CD14-positive monocyte (primary cell): Measurements from ENCODE around the gene TNFRSF1A. TPM values are rescaled to one million over a fixed set of nuclear protein-coding genes. Genes with fewer than 3 reads are reported as not detected.
A peak's percentile ranks its signal among the peaks of the same experiment; 100 is the strongest.

Experiments used
- DNase-seq, 3 donors: peaks; one replicate each; pipeline ENCODE4 v3.0.0-alpha.2; 2011 to 2022
- H2AFZ ChIP-seq: 2 replicates; pipeline ENCODE4 v1.6.0; 2012; ENCODE audit warnings: mild to moderate bottlenecking, low read depth, low read length, inconsistent platforms; ENCODE audit not compliant: insufficient read depth, poor library complexity, severe bottlenecking
- H3K27ac ChIP-seq, 2 donors: 1 replicate in 1 of 2; 2 replicates in 1 of 2; pipeline ENCODE4 v1.5.1; 2012 to 2013; ENCODE audit warnings: low read length in 2 of 2, control low read depth in 1 of 2, inconsistent platforms in 1 of 2, low read depth in 1 of 2, mild to moderate bottlenecking in 1 of 2
- H3K27me3 ChIP-seq, 2 donors: one replicate each; pipeline versions ENCODE4 v1.6.0 to v1.6.1; 2011 to 2013; ENCODE audit warnings: low read length in 2 of 2; ENCODE audit not compliant: control insufficient read depth in 2 of 2, insufficient read depth in 2 of 2
- H3K36me3 ChIP-seq, 2 donors: replicated peaks in 1 of 2; 1 replicate in 1 of 2; 2 replicates in 1 of 2; pipeline versions ENCODE4 v1.5.1 to v1.6.1; 2012 to 2013; ENCODE audit warnings: low read length in 2 of 2, control low read depth in 1 of 2, inconsistent platforms in 1 of 2, mild to moderate bottlenecking in 1 of 2; ENCODE audit not compliant: insufficient read depth in 2 of 2, control insufficient read depth in 1 of 2
- H3K4me1 ChIP-seq, 2 donors: 1 replicate in 1 of 2; 2 replicates in 1 of 2; pipeline versions ENCODE4 v1.5.1 to v1.6.1; 2012 to 2013; ENCODE audit warnings: low read length in 2 of 2, control low read depth in 1 of 2, inconsistent platforms in 1 of 2, mild to moderate bottlenecking in 1 of 2, moderate library complexity in 1 of 2; ENCODE audit not compliant: insufficient read depth in 2 of 2, control insufficient read depth in 1 of 2
- H3K4me2 ChIP-seq: replicated peaks from 2 replicates; pipeline ENCODE3; 2012; ENCODE audit warnings: low read length, moderate library complexity, mild to moderate bottlenecking; ENCODE audit not compliant: poor library complexity, severe bottlenecking; ENCODE audit errors: extremely low read depth
- H3K4me3 ChIP-seq, 3 experiments: fragments of 200-600 bp in 1 of 3; sonication (generic) in 1 of 3; replicated peaks in 1 of 3; 1 replicate in 2 of 3; 2 replicates in 1 of 3; pipeline ENCODE4 v1.5.1; 2011 to 2013; ENCODE audit warnings: low read length in 3 of 3, mild to moderate bottlenecking in 3 of 3, control low read depth in 2 of 3, low read depth in 2 of 3, inconsistent platforms in 1 of 3, moderate library complexity in 1 of 3
- H3K79me2 ChIP-seq: 2 replicates; pipeline ENCODE4 v1.6.0; 2012; ENCODE audit warnings: mild to moderate bottlenecking, control low read depth, inconsistent platforms, low read length, moderate library complexity; ENCODE audit not compliant: insufficient read depth
- H3K9ac ChIP-seq: 2 replicates; pipeline ENCODE4 v1.6.0; 2017; ENCODE audit warnings: low read length, mild to moderate bottlenecking; ENCODE audit not compliant: insufficient read depth, poor library complexity, severe bottlenecking
- H3K9me3 ChIP-seq, 2 donors: replicated peaks in 1 of 2; 1 replicate in 1 of 2; 2 replicates in 1 of 2; pipeline versions ENCODE4 v1.5.1 to v1.6.1; 2012 to 2013; ENCODE audit warnings: low read length in 2 of 2, control low read depth in 1 of 2; ENCODE audit not compliant: control insufficient read depth in 1 of 2, insufficient read depth in 1 of 2
- H4K20me1 ChIP-seq: 2 replicates; pipeline ENCODE4 v1.6.0; 2012; ENCODE audit warnings: mild to moderate bottlenecking, low read length, control low read depth, moderate library complexity; ENCODE audit not compliant: insufficient read depth
- H3K27ac Mint-ChIP-seq, 7 donors: one replicate each; pipeline ENCODE4 v1.8.0; 2020; ENCODE audit warnings: mild to moderate bottlenecking in 7 of 7, mixed read lengths in 7 of 7, moderate library complexity in 6 of 7, inconsistent platforms in 2 of 7
- H3K27me3 Mint-ChIP-seq, 3 donors: one replicate each; pipeline ENCODE4 v1.8.0; 2021 to 2022; ENCODE audit warnings: low read depth in 3 of 3, mild to moderate bottlenecking in 3 of 3, mixed read lengths in 3 of 3, moderate library complexity in 3 of 3, inconsistent platforms in 1 of 3
- H3K36me3 Mint-ChIP-seq, 2 donors: one replicate each; pipeline ENCODE4 v1.8.0; 2020; ENCODE audit warnings: mixed read lengths in 2 of 2, inconsistent platforms in 1 of 2, mild to moderate bottlenecking in 1 of 2
- H3K4me1 Mint-ChIP-seq: one replicate; pipeline ENCODE4 v1.8.0; 2020; ENCODE audit warnings: mild to moderate bottlenecking, mixed read lengths
- H3K4me3 Mint-ChIP-seq, 2 donors: one replicate each; pipeline ENCODE4 v1.8.0; 2020; ENCODE audit warnings: mild to moderate bottlenecking in 2 of 2, mixed read lengths in 2 of 2, moderate library complexity in 1 of 2
- H3K9me3 Mint-ChIP-seq, 7 donors: one replicate each; pipeline ENCODE4 v1.8.0; 2020 to 2022; ENCODE audit warnings: mixed read lengths in 7 of 7, mild to moderate bottlenecking in 6 of 7, moderate library complexity in 6 of 7, inconsistent platforms in 2 of 7
- WGBS: methylation state at CpG from one replicate; pipeline ENCODE4 v1.1.5; 2013; ENCODE audit warnings: missing lambda C conversion rate; ENCODE audit not compliant: insufficient coverage; 5-methylcytosine and 5-hydroxymethylcytosine counted together
- intact Hi-C, 2 donors: fragments of 100-400 bp; cut with micrococcal nuclease; formaldehyde crosslinking; loops; one replicate each; pipeline versions ENCODE4 v1.15.0 to v1.15.1; 2023
- polyA plus RNA-seq, 3 donors: library from polyadenylated mRNA; depleted of rRNA in 1 of 3; unstranded in 2 of 3; stranded (reverse) in 1 of 3; fragments of 300-500 nt in 2 of 3; fragments of >200 nt in 1 of 3; fragmentation: Illumina TruSeq in 2 of 3; gene quantifications; 1 replicate in 2 of 3; 2 replicates in 1 of 3; pipeline ENCODE4 v1.2.3, GENCODE V29; 2012 to 2021
- TF ChIP-seq, protein P1 (sequence below): fragments of 200-600 bp; IDR thresholded peaks from one replicate; pipeline ENCODE4 v1.8.0; 2022; ENCODE audit warnings: antibody characterized with exemption, mild to moderate bottlenecking

Gene TNFRSF1A
- polyA plus RNA-seq, 3 donors: 108 to 157 (median 152) TPM

DNA sequence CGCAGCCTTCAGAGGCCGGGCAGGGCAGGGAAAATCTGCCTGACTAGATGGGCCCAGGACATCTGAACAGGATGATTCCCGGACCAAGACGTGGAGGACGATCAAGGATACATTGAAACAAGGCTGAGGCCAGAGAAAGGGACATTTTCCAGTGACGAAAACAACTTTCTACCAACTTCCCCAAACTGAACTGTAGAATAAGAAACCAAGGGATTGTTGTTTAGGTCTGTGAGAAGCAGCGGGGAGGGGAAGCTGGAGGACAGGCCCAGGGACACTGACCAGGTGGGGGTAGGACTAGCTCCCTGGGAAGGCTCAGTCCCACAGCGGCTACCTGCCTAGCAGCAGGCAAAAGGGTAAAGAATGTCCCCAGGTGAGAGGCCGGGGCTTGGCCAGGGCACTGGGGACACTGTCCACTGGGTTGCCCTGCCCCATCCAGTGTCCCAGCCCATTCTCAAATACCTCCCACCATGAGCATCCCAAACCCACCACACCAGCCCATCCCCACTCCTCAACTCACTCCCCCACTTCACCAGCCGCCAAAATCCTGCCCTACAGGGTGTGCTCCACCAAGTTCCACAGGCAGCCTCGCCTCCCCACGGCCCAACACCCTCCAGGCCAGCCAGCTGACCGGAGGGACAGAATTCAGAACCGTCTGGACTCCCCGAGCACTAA, 995 bp downstream of the TNFRSF1A start:
- peaks cover 74 to 83% of the 10 kb centered on the region in 2 donors for H3K4me1 ChIP-seq
- H3K9ac ChIP-seq: peak overlapping the region; percentile 92
- no peaks in the 10 kb centered on the region for H3K27me3 ChIP-seq
- peak; percentile 63 to 81 (median 80) for DNase-seq
- no peak overlapping the region for H2AFZ ChIP-seq
- peak overlapping the region; percentile 90 to 93 for H3K27ac ChIP-seq
- H3K36me3 ChIP-seq: peaks cover 0 to 2% of the 10 kb centered on the region in 2 donors
- peaks cover 59% of the 10 kb centered on the region for H4K20me1 ChIP-seq
- Mint-ChIP-seq H3K9me3 (peaks cover 0 to 2% (median 0%) of the 10 kb centered on the region in 7 donors), H3K27ac (no peak overlapping the region), H3K4me1 (peaks cover 38% of the 10 kb centered on the region), H3K36me3 (peaks cover 4 to 5% of the 10 kb centered on the region in 2 donors), H3K4me3 (no peak overlapping the region), H3K27me3 (peaks cover 0 to 5% (median 0%) of the 10 kb centered on the region in 3 donors)
- 0% methylated on average over 12 of the region's 15 CpGs for WGBS
- H3K9me3 ChIP-seq: no peaks in the 10 kb centered on the region
- peak overlapping the region; percentile 74 to 95 (median 90) for H3K4me3 ChIP-seq
- H3K79me2 ChIP-seq: peaks cover 78% of the 10 kb centered on the region
- TF ChIP-seq, protein P1, sequence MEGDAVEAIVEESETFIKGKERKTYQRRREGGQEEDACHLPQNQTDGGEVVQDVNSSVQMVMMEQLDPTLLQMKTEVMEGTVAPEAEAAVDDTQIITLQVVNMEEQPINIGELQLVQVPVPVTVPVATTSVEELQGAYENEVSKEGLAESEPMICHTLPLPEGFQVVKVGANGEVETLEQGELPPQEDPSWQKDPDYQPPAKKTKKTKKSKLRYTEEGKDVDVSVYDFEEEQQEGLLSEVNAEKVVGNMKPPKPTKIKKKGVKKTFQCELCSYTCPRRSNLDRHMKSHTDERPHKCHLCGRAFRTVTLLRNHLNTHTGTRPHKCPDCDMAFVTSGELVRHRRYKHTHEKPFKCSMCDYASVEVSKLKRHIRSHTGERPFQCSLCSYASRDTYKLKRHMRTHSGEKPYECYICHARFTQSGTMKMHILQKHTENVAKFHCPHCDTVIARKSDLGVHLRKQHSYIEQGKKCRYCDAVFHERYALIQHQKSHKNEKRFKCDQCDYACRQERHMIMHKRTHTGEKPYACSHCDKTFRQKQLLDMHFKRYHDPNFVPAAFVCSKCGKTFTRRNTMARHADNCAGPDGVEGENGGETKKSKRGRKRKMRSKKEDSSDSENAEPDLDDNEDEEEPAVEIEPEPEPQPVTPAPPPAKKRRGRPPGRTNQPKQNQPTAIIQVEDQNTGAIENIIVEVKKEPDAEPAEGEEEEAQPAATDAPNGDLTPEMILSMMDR: no peak
- peak overlapping the region; percentile 98 for H3K4me2 ChIP-seq
- intact Hi-C loops: no loop called here

DNA sequence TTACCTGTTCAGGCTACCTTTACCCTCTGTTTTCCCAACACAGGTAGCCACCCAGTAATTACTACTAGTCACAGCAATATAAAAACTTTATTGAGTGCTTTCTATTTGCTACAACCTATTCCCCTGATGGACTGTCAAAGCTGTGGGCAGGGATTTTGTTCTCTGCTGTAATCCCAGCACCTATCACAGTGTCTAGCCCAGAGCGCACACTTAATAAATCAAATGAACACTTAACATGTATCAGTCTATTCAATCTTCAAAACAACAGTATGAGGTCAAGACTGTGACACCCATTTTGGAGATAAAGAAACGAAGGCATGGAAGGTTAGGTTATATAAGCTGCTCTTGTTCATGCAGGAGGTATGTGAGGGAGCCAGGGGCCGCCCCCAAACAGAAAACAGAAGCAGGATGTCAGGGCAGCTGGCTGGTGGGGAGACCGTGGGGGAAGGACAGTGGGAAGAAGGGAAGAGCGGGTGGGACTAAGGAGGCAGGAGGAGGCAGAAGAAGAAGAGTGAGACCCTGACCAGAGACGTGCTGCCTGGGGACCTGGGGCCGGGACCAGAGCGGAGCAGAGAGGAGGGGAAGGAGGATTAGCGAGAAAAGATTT, 1.7 kb downstream of the TNFRSF1A start:
- Histone ChIP-seq H4K20me1 (peaks cover 67% of the 10 kb centered on the region), H3K4me2 (peak overlapping the region; percentile 98), H3K4me1 (peaks cover 74 to 83% of the 10 kb centered on the region in 2 donors), H3K27me3 (no peaks in the 10 kb centered on the region), H3K9ac (peak overlapping the region; percentile 92), H2AFZ (no peak overlapping the region), H3K27ac (peak overlapping the region; percentile 90 to 93), H3K4me3 (peak overlapping the region; percentile 74 to 95 (median 90)), H3K79me2 (peaks cover 85% of the 10 kb centered on the region), H3K36me3 (peaks cover 1 to 3% of the 10 kb centered on the region in 2 donors), H3K9me3 (no peaks in the 10 kb centered on the region)
- TF ChIP-seq, protein P1: no peak
- DNase-seq: peak in 1 of 3 donors; percentile 33
- peaks cover 0 to 5% (median 0%) of the 10 kb centered on the region in 3 donors for H3K27me3 Mint-ChIP-seq
- intact Hi-C loops: no loop called here
- H3K4me1 Mint-ChIP-seq: peaks cover 38% of the 10 kb centered on the region
- H3K36me3 Mint-ChIP-seq: peaks cover 9 to 10% of the 10 kb centered on the region in 2 donors
- WGBS: 0% methylated on average over 8 of the region's 9 CpGs
- no peak overlapping the region for H3K4me3 Mint-ChIP-seq
- peaks cover 0 to 2% (median 0%) of the 10 kb centered on the region in 7 donors for H3K9me3 Mint-ChIP-seq
- H3K27ac Mint-ChIP-seq: no peak overlapping the region
